H9 (cell line): Measurements from ENCODE around the gene CUBN. TPM values are rescaled to one million over a fixed set of nuclear protein-coding genes. Genes with fewer than 3 reads are reported as not detected.

Experiments
- DNase-seq: peaks from one replicate; pipeline ENCODE4 v3.0.0-alpha.2; 2017
- H2AFZ ChIP-seq: one replicate; pipeline ENCODE4 v1.6.1; 2013; ENCODE audit warnings: mild to moderate bottlenecking, low read length, control low read depth, moderate library complexity
- H2AK5ac ChIP-seq: 2 replicates; pipeline ENCODE4 v1.6.1; 2013; ENCODE audit warnings: low read length, control low read depth, mixed read lengths; ENCODE audit not compliant: insufficient read length
- H2BK120ac ChIP-seq: one replicate; pipeline ENCODE4 v1.6.1; 2013; ENCODE audit warnings: low read depth, mild to moderate bottlenecking, low read length, control low read depth, inconsistent platforms; ENCODE audit not compliant: poor library complexity, severe bottlenecking
- H2BK12ac ChIP-seq: 2 replicates; pipeline ENCODE4 v1.6.1; 2013; ENCODE audit warnings: low read length, control low read depth, mixed read lengths, low read depth; ENCODE audit not compliant: insufficient read length
- H2BK15ac ChIP-seq: 2 replicates; pipeline ENCODE4 v1.6.1; 2013; ENCODE audit warnings: low read depth, low read length, control low read depth
- H2BK20ac ChIP-seq: one replicate; pipeline ENCODE4 v1.6.1; 2013; ENCODE audit warnings: low read depth, mild to moderate bottlenecking, low read length, control low read depth, inconsistent platforms; ENCODE audit not compliant: poor library complexity, severe bottlenecking
- H2BK5ac ChIP-seq: 2 replicates; pipeline ENCODE4 v1.6.1; 2013; ENCODE audit warnings: low read length, control low read depth, mixed read lengths; ENCODE audit not compliant: insufficient read length
- H3K14ac ChIP-seq: 2 replicates; pipeline ENCODE4 v1.6.1; 2013; ENCODE audit warnings: low read length, control low read depth; ENCODE audit not compliant: insufficient read depth
- H3K18ac ChIP-seq: 2 replicates; pipeline ENCODE4 v1.6.1; 2013; ENCODE audit warnings: low read depth, mild to moderate bottlenecking, mixed read lengths, low read length, control low read depth; ENCODE audit not compliant: insufficient read length
- H3K23ac ChIP-seq: 2 replicates; pipeline ENCODE4 v1.6.1; 2013; ENCODE audit warnings: low read length, control low read depth, mixed read lengths, low read depth; ENCODE audit not compliant: insufficient read length
- H3K23me2 ChIP-seq: 2 replicates; pipeline ENCODE4 v1.6.1; 2013; ENCODE audit warnings: low read depth, mild to moderate bottlenecking, mixed read lengths, low read length, control low read depth; ENCODE audit not compliant: insufficient read length, poor library complexity, severe bottlenecking
- H3K27ac ChIP-seq: 2 replicates; pipeline ENCODE4 v1.5.1; 2013; ENCODE audit warnings: low read length, control low read depth, mixed read lengths, low read depth; ENCODE audit not compliant: insufficient read length
- H3K27me3 ChIP-seq: 2 replicates; pipeline ENCODE4 v1.6.1; 2013; ENCODE audit warnings: low read length, control low read depth, inconsistent platforms; ENCODE audit not compliant: insufficient read depth
- H3K4ac ChIP-seq: 2 replicates; pipeline ENCODE4 v1.6.1; 2013; ENCODE audit warnings: low read depth, mild to moderate bottlenecking, control low read depth, inconsistent platforms, low read length, moderate library complexity
- H3K4me1 ChIP-seq: 2 replicates; pipeline ENCODE4 v1.6.1; 2013; ENCODE audit warnings: low read length, control low read depth, inconsistent platforms; ENCODE audit not compliant: insufficient read depth
- H3K4me2 ChIP-seq: 2 replicates; pipeline ENCODE4 v1.6.1; 2013; ENCODE audit warnings: low read length, control low read depth, mixed read lengths; ENCODE audit not compliant: insufficient read length, insufficient read depth
- H3K56ac ChIP-seq: 2 replicates; pipeline ENCODE4 v1.6.1; 2013; ENCODE audit warnings: low read depth, mild to moderate bottlenecking, mixed read lengths, low read length, control low read depth; ENCODE audit not compliant: insufficient read length
- H3K79me1 ChIP-seq: 2 replicates; pipeline ENCODE4 v1.6.1; 2013; ENCODE audit warnings: low read depth, mild to moderate bottlenecking, moderate library complexity, low read length, control low read depth, inconsistent platforms; ENCODE audit not compliant: insufficient read depth, poor library complexity, severe bottlenecking
- H3K79me2 ChIP-seq: 2 replicates; pipeline ENCODE4 v1.6.1; 2013; ENCODE audit warnings: low read length, control low read depth, inconsistent platforms; ENCODE audit not compliant: insufficient read depth
- H3K9ac ChIP-seq: 2 replicates; pipeline ENCODE4 v1.6.1; 2013; ENCODE audit warnings: low read length, control low read depth, mixed read lengths; ENCODE audit not compliant: insufficient read length; ENCODE audit errors: extremely low read depth
- H3K9me3 ChIP-seq: one replicate; pipeline ENCODE4 v1.6.1; 2013; ENCODE audit warnings: low read depth, low read length, inconsistent platforms; ENCODE audit not compliant: control insufficient read depth
- H3T11ph ChIP-seq: one replicate; pipeline ENCODE4 v1.6.1; 2013; ENCODE audit warnings: mild to moderate bottlenecking, low read length, control low read depth, inconsistent platforms
- H4K20me1 ChIP-seq: one replicate; pipeline ENCODE4 v1.6.1; 2013; ENCODE audit not compliant: control insufficient read depth, insufficient read length, insufficient read depth
- H4K5ac ChIP-seq: 2 replicates; pipeline ENCODE4 v1.6.1; 2013; ENCODE audit warnings: low read depth, mild to moderate bottlenecking, mixed read lengths, low read length, control low read depth; ENCODE audit not compliant: insufficient read length
- H4K8ac ChIP-seq: replicated peaks from 2 replicates; pipeline ENCODE4 v1.6.1; 2013; ENCODE audit warnings: low read length, control low read depth, mixed read lengths, low read depth; ENCODE audit not compliant: insufficient read length
- H4K91ac ChIP-seq: 2 replicates; pipeline ENCODE4 v1.6.1; 2013; ENCODE audit warnings: low read depth, mild to moderate bottlenecking, moderate library complexity, mixed read lengths, low read length, control low read depth; ENCODE audit not compliant: insufficient read length
- H3K27ac Mint-ChIP-seq, 3 experiments: 2 replicates in 2 of 3; 3 replicates in 1 of 3; pipeline ENCODE4 v1.8.0; 2020 to 2021; ENCODE audit warnings: mixed read lengths in 3 of 3, mild to moderate bottlenecking in 1 of 3, moderate library complexity in 1 of 3
- H3K27me3 Mint-ChIP-seq: 2 replicates; pipeline ENCODE4 v1.8.0; 2021; ENCODE audit warnings: low read depth, mild to moderate bottlenecking, moderate library complexity, mixed read lengths
- H3K36me3 Mint-ChIP-seq, 3 experiments: 2 replicates in 2 of 3; 3 replicates in 1 of 3; pipeline ENCODE4 v1.8.0; 2020 to 2021; ENCODE audit warnings: low read depth in 3 of 3, mixed read lengths in 3 of 3; ENCODE audit not compliant: insufficient read depth in 1 of 3
- H3K4me1 Mint-ChIP-seq, 2 experiments: 2 replicates each; pipeline ENCODE4 v1.8.0; 2020; ENCODE audit warnings: mixed read lengths in 2 of 2
- H3K4me3 Mint-ChIP-seq, 2 experiments: 2 replicates in 1 of 2; 3 replicates in 1 of 2; pipeline ENCODE4 v1.8.0; 2020 to 2021; ENCODE audit warnings: mild to moderate bottlenecking in 2 of 2, mixed read lengths in 2 of 2, moderate library complexity in 1 of 2
- H3K9me3 Mint-ChIP-seq, 2 experiments: 2 replicates in 1 of 2; 3 replicates in 1 of 2; pipeline ENCODE4 v1.8.0; 2020; ENCODE audit warnings: mild to moderate bottlenecking in 2 of 2, mixed read lengths in 2 of 2, moderate library complexity in 1 of 2
- CTCF ChIP-seq: fragments of 200-600 bp; sonication (generic); conservative IDR thresholded peaks from 3 replicates; pipeline ENCODE4 v1.8.0; 2021; ENCODE audit warnings: antibody characterized with exemption, mild to moderate bottlenecking
- WGBS: extraction: QIAGEN DNeasy Blood & Tissue Kit; methylation state at CpG from one replicate; pipeline ENCODE4 v1.1.7; 2013; ENCODE audit warnings: missing lambda C conversion rate, low lambda C conversion rate, mixed read lengths; ENCODE audit not compliant: insufficient read length; ENCODE audit errors: extremely low coverage; 5-methylcytosine and 5-hydroxymethylcytosine counted together
- total RNA-seq: library from RNA; stranded (reverse); gene quantifications from 2 replicates; pipeline ENCODE4 v1.2.1, GENCODE V29; 2021

CUBN gene
- total RNA-seq, 1 experiment from 2014 or later, result 0.26 TPM

DNA sequence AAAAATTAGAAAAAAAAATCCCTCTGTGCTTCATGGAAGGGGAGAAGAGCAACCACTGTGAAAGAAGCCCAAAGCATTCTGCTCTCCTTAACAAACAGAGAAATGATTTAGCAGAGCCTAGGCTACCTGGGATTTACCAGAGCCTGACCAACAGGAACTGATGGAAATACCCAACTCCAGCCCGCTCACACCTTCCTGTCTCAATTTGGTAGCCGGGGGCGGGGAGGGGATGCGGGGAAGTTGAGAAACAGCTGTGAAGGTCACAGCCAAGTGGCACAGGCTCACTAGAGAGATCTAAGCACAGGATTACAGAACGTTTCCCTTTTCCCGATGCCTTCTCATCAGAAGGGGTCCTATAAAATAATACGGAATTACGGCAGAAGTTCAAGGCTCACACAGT is 330.0 kb downstream of the CUBN start:
- H2BK5ac ChIP-seq, result no peak overlapping the region
- H3K4me3 Mint-ChIP-seq, result no peak overlapping the region
- H4K8ac ChIP-seq, result no peak overlapping the region
- H3K23me2 ChIP-seq, result no peaks in the 10 kb centered on the region
- no peak overlapping the region for H4K5ac ChIP-seq
- H3K9me3 ChIP-seq, result no peaks in the 10 kb centered on the region
- no peak overlapping the region for H2BK120ac ChIP-seq
- H3K27ac Mint-ChIP-seq, result no peak overlapping the region; a peak in 1 of 7 replicates
- H3K9me3 Mint-ChIP-seq, result peaks cover 5 to 11% of the 10 kb centered on the region in 2 experiments
- no peaks in the 10 kb centered on the region; the same call in 1 of the 2 replicates for H3K79me2 ChIP-seq
- no peak for TF ChIP-seq CTCF
- H3K4me2 ChIP-seq, result no peak overlapping the region
- H2AFZ ChIP-seq, result no peak overlapping the region
- no peak overlapping the region for H3K27ac ChIP-seq
- no peak overlapping the region for H3K4ac ChIP-seq
- no peak overlapping the region for H2AK5ac ChIP-seq
- H4K91ac ChIP-seq, result no peak overlapping the region
- H2BK15ac ChIP-seq, result no peak overlapping the region
- H3K4me1 Mint-ChIP-seq, result peaks cover 6 to 25% of the 10 kb centered on the region in 2 experiments
- H3K36me3 Mint-ChIP-seq, result peaks cover 4 to 17% (median 11%) of the 10 kb centered on the region in 3 experiments
- H3K27me3 ChIP-seq, result no peaks in the 10 kb centered on the region
- no peak overlapping the region for H2BK20ac ChIP-seq
- H3K27me3 Mint-ChIP-seq, result no peaks in the 10 kb centered on the region
- H3K23ac ChIP-seq, result no peak overlapping the region
- no peak overlapping the region for H3K9ac ChIP-seq
- WGBS, result no CpG with 5 or more reads among the region's 8 CpGs
- no peak overlapping the region for H3K18ac ChIP-seq
- no peak overlapping the region for H3T11ph ChIP-seq
- no peaks in the 10 kb centered on the region for H3K79me1 ChIP-seq
- DNase-seq, result peak; percentile 50
- peaks cover 2% of the 10 kb centered on the region; the same call in 1 of the 2 replicates for H3K4me1 ChIP-seq
- H3K56ac ChIP-seq, result no peak overlapping the region
- no peak overlapping the region for H3K14ac ChIP-seq
- no peak overlapping the region for H2BK12ac ChIP-seq
- no peaks in the 10 kb centered on the region for H4K20me1 ChIP-seq
